Thyroid gland (tissue), 4 donors: ENCODE measurements around the gene GRIFIN.

Source experiments
- CTCF ChIP-seq, 6 experiments: fragments of 200-600 bp in 3 of 6; fragments of 450-650 bp in 3 of 6; sonication (generic) in 3 of 6; IDR thresholded peaks; one replicate each; pipeline ENCODE4 v1.5.1; 2016 to 2019; ENCODE audit warnings: antibody characterized with exemption in 6 of 6, mild to moderate bottlenecking in 2 of 6, inconsistent platforms in 1 of 6, moderate library complexity in 1 of 6
- POLR2A ChIP-seq, 2 donors: fragments of 450-650 bp; IDR thresholded peaks; one replicate each; pipeline ENCODE4 v1.6.1; 2017; ENCODE audit warnings: antibody characterized with exemption in 2 of 2, mild to moderate bottlenecking in 2 of 2, moderate library complexity in 1 of 2

DNA sequence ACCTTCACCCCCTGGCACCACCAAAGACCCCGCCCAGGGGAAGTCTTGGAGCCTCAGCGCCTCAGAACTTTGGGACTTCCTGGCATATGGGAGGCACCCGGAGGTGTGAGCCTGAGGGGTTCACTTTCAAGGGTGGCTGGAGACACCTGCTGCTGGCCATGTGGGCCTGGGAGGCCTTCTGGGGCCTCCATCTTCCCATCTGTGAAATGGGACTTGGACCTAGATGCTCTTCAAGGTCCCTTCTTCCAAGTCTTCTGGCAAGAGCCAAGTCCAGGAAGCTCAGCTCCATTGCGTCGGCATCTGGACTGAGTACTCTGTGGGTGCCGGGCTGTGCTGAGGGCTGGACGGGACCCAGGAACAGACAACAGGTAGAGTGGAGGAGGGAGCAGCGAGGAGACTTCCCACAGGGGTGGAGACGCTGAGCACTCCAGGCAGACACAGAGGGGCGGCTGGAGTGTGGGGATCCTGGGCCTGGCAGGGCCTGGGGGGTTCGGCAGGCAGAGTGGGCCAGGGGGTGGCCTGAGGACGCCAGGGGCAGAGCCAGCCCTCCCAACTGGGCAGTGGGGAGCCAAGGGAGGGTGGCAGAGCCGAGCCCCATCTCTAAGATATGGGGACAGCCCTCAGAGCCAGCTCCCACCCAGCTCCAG is 34.1 kb upstream of the GRIFIN start:
- no peak for TF ChIP-seq CTCF (IDR thresholded peaks at IDR 0.05)
- no peak for TF ChIP-seq POLR2A (IDR thresholded peaks at IDR 0.05)
